Fibroblast of skin of left quadriceps (primary cell): ENCODE data around the gene ARHGAP11B.
"Not testable (repeated sequence)": the region's sequence is repeated elsewhere in the genome, so short reads cannot be mapped to it uniquely, and the experiment has no call there.

Experiments
- DNase-seq, 2 experiments: peaks; one replicate each; pipeline ENCODE4 v3.0.0-alpha.2; 2013; ENCODE audit warnings: low read depth in 2 of 2

Gene ARHGAP11B

GRCh38 chr15:30625436-30626193 is at the start of gene ARHGAP11B:
Gene ARHGAP11B, plus strand, starts transcription at chr15:30626128.
- DNase-seq = peak; percentile 95 to 96

GRCh38 chr15:30579394-30579970 is 46.4 kb upstream of the ARHGAP11B start:
- not testable (repeated sequence) for DNase-seq

DNA sequence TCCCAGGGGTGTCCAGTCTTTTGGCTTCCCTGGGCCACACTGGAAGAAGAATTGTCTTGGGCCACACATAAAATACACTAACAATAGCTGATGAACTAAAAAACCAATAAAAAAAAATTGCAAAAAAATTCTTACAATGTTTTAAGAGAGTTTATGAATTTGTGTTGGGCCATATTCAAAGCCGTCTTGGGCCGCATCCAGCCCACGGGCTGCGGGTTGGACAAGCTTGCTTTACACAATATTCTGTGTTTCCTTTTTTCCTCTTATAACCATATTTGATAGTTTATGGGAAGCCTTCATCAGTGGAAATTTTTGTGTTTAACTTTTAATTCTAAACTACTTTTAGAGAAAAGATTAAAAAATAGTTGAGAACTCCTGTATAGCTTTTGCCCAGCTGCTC is 45.2 kb upstream of the ARHGAP11B start:
- DNase-seq = not testable (repeated sequence)

- DNase-seq = not testable (repeated sequence)
Observed at GRCh38 chr15:30598953-30599352, 27.0 kb upstream of the ARHGAP11B start.

DNA sequence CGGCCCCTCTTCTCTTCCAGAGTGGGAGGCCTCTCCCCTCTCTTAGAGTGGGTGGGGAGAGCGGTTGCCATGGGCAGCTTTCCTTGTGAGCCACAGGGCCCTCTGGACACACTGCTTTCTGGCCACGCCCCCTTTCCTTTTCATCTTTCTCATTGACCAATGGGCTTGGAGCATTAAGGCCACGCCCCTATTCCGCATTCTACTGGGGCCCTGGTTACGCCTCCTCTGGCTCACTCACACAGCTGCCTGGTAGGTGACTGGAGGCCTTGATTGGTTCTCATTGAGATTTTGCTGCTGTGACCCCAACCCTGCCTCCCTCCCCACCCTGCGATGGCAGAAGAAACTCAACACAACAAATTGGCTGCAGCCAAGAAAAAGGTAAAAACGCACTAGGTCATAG is 22.1 kb upstream of the ARHGAP11B start, which contains the start of gene GOLGA8H:
GOLGA8H (plus strand) TSS at position 233 of the 400 bp plus-strand sequence; CDS start at position 331, 98 bp downstream.
- DNase-seq = not testable (repeated sequence)

- DNase-seq = not testable (repeated sequence)
Observed at GRCh38 chr15:30612271-30612670, 13.7 kb upstream of the ARHGAP11B start.

- peak; percentile 4 to 9 for DNase-seq
Observed at GRCh38 chr15:30621342-30621741, 4.6 kb upstream of the ARHGAP11B start.

- not testable (repeated sequence) for DNase-seq
Observed at GRCh38 chr15:30626194-30626565, 252 bp downstream of the ARHGAP11B start.

DNA sequence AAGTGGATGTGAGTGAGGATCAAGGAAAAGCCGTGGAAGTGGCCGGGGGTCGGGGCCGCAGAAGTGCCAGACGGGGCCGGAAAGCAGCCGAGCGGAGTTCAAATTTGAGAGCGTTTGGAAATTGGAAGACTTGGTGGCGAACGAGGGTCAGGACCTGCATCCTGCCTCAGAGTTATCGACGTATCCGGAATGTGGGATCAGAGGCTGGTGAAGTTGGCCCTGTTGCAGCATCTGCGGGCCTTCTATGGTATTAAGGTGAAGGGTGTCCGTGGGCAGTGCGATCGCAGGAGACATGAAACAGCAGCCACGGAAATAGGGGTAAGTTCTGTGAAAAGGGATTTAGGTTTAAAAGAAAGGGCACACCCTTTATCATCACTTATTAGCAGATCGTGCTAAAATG is 704 bp downstream of the ARHGAP11B start:
- not testable (repeated sequence) for DNase-seq

DNA sequence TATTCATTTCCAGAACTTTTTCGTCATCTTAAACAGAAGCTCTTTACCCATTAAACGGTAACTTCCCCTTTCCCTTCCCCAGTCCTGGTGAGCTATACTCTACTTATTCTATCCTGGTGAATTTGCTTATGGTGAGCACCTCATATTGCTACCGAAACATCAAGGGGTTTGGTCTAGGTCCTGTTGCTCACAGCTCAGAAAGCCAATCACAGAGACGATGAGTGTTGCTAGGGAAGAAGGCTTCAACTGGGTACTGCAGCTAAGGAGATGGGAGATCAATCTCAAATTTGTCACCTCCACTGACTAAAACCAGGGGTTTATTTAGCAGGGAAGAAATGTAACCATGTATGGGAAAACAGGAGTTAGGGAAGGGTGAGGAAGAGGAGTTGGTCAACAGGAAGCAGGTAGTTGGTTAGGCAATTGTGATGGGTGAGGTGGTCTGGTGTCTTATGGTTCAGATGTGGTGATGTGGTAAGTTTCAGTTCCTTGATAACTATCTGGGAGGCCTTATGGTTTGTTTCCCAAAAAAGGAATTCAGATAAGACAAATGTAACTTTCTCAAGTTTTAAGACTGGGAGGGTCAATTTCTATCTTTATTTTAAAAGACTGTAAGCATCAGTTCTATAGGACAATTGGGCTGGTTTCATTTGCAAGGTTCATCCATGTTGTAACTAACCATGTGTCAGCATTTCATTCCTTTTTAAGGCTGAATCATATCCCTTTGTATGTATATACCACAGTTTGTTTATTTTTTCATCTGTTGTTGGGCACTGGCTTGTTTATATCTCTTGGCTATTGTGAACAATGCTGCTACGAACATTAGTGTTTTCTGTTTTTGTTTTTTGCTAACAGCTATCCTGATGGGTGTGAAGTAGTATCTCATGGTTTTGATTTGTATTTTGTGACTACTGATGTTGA is 24.3 kb downstream of the ARHGAP11B start:
- DNase-seq = no peak

- peak in 1 of 2 experiments; percentile 10 for DNase-seq
Observed at GRCh38 chr15:30661154-30661553, 35.2 kb downstream of the ARHGAP11B start.

DNA sequence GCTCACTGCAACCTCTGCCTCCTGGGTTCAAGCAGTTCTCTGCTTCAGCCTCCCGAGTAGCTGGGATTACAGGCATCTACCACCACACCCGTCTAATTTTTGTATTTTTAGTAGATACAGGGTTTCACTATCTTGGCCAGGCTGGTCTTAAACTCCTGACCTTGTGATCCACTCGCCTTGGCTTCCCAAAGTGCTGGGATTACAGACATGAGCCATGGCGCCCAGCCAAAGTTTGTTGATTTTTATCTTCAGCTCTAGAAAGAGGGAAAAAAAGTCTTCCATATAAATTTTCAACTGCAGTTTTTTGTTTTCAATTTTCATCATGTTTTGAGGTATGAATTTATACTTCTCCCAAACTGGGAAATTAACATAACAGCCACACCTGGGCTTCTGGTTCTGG is 43.7 kb downstream of the ARHGAP11B start:
- DNase-seq = not testable (repeated sequence)

DNA sequence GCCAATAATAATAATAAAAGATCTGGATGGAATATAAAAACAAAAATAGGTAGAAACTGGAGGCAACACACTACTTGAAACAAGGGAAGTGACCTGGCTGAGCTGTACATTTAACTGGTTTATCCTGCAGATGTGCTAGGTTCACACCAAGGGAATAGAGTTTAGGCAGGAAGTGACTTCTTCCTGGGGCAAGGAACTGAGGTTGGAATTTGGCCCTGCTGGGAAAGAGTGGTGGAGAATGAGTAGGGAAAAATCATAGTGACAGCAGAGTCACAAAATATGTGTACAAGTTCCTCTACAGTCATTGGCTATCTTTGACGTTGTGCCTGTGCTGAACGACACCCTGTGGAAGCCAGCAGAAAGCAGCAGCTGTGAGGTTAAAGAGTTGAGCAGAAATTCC is 44.1 kb downstream of the ARHGAP11B start:
- DNase-seq = no peak

GRCh38 chr15:30671309-30671708 is 45.4 kb downstream of the ARHGAP11B start:
- no peak for DNase-seq

DNA sequence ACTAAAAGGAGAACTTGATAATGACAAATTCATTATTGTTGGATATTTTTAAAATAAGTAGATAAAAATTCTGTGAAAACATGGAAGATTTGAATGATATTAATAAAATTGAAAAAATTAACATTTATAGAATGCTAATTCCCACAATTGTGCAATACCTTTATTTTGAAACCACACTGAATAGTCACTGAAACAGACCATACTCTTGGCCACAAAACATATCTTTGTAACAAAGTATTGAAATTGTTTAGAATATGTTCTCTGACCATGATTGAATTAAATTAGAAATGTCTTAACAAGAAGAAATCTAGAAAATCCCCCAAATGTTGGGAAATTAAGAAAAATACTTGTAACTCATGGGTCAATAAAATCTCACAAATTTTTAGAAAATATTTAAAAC is 49.2 kb downstream of the ARHGAP11B start:
- DNase-seq = no peak

DNA sequence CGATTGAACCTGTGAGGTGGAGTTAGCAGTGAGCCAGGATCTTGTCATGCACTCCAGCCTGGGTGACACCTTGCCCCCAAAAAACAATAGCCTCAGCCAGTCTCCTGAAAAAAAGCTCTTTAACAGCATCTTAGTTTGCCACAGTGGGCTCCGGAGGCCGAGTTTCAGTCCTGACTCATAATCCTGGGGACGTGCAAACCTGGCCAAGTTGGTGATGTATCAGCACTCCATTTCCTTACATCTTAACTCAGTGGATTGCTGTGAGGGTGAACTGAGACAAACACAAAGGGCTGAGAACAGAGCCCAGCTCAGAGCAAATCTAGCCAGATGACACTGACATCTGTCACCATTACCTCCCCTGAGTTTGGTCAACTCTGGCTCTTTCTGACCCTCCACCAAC is 50.0 kb downstream of the ARHGAP11B start:
- DNase-seq = not testable (repeated sequence)

DNA sequence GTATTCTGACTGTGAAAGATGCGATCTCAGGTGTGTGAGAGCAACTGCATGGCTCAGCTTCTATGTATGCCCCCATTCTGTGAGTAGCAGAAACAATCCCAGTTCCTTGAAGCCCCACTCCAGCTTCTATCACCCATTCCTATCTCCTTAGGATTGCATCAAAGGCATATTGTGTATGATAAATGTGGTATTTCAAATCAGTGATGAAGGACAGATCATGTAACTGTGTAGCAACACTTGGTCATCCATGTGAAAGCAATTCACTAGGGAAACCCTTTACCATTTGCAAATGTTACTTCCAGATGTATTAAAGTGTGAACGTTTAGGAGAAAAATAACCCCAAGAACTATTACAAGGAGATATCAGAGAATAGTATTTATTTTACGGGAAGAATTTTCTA is 55.1 kb downstream of the ARHGAP11B start:
- DNase-seq = not testable (repeated sequence)

DNA sequence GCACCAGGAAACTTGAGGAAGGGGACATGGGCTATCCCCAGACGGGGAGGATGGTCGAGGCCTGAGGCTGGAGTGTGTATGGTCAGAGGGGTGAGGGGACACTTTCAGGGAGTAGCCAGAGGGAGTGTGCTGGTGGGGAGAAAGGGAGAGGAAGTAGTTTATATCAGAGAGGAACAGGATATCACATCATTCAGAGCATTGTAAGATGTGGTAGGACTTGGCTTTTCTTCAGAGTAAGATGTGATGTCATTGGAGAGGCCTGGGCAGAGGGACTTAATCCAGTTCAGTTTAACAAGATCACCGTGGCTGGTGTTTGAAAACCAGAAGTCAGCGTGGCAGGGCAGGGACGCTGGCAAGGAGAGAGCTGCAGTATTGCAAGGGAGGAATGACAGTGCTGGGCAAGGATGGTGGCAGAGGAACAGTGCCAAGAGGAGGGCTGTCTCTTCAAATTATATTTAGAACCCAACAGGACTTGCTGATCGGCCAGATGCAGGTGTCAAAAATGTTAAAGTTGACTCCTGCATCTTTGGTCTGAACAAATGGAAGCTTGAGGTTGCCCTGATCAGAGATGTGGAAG is 59.9 kb downstream of the ARHGAP11B start:
- not testable (repeated sequence) for DNase-seq

DNA sequence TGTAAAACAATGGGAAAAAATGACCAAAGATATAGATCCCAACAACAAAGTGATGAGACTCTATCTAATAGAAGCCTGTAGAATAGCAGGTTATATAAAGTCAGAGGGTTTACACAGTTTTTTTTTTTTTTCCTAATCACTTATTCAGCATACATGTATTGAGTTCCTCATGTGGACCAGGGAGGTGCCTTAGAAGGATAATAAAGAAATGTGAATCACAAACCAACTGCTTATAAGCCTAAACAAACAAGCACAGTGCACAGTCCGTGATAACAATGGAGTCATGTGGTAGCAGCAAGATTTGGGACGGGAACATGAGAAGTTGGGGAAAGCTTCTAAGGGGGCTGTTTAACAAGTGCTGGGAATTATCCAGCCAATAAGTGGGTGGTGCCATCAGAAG is 60.7 kb downstream of the ARHGAP11B start:
- DNase-seq = not testable (repeated sequence)
